Pancreas (tissue), 10 donors: ENCODE results near the gene ELL. TPM values are rescaled to one million over a fixed set of nuclear protein-coding genes. Genes with fewer than 3 reads are reported as not detected.

Source experiments
- ATAC-seq, 4 donors: fragments of 200-7000 bp; cut with Tn5 transposase; one replicate each; pipeline versions ENCODE4 v1.8.0 to v1.9.1; 2020; ENCODE audit warnings: mild to moderate bottlenecking in 4 of 4, moderate library complexity in 4 of 4
- DNase-seq, 6 donors: peaks; one replicate each; pipeline ENCODE4 v3.0.0-alpha.2; 2020
- FAIRE-seq: peaks from 2 replicates; lab custom pipeline; 2012; peaks lifted over from hg19 to GRCh38; lab: Jason Lieb, UNC
- H3K27ac ChIP-seq, 4 donors: fragments of 200-600 bp; sonication (generic); 1 replicate in 3 of 4; 2 replicates in 1 of 4; pipeline versions ENCODE4 v1.5.0 to v1.8.0; 2020
- H3K27me3 ChIP-seq, 4 donors: fragments of 200-600 bp; one replicate each; pipeline ENCODE4 v1.8.0; 2021
- H3K36me3 ChIP-seq, 3 donors: fragments of 200-600 bp; sonication (generic) in 1 of 3; one replicate each; pipeline versions ENCODE4 v1.5.0 to v1.8.0; 2020 to 2021
- H3K4me1 ChIP-seq, 3 donors: fragments of 200-600 bp; one replicate each; pipeline ENCODE4 v1.8.0; 2021
- H3K4me3 ChIP-seq, 4 donors: fragments of 200-600 bp; sonication (generic) in 2 of 4; one replicate each; pipeline versions ENCODE4 v1.5.0 to v1.8.0; 2020 to 2021
- H3K9me3 ChIP-seq, 4 donors: fragments of 200-600 bp; one replicate each; pipeline ENCODE4 v1.8.0; 2021
- CTCF ChIP-seq, 4 donors: fragments of 200-600 bp; sonication (generic) in 3 of 4; IDR thresholded peaks; one replicate each; pipeline versions ENCODE4 v1.5.0 to v1.8.0; 2021; ENCODE audit warnings: antibody characterized with exemption in 4 of 4
- WGBS, 2 donors: extraction: QIAGEN DNeasy Blood & Tissue Kit; methylation state at CpG; one replicate each; pipeline ENCODE4 v1.1.7; 2013; 5-methylcytosine and 5-hydroxymethylcytosine counted together
- intact Hi-C, 3 donors: fragments of 100-400 bp; cut with DNase I; formaldehyde crosslinking; loops; one replicate each; pipeline versions ENCODE4 v1.11.1 to v1.14.2; 2022
- polyA plus RNA-seq, 2 donors: library from polyadenylated mRNA; stranded (reverse); fragments of 200-250 nt; gene quantifications; one replicate each; pipeline ENCODE4 v1.2.3, GENCODE V29; 2013
- total RNA-seq, 6 donors: library from RNA; stranded (reverse); fragmentation: NEBNext Ultra II Directional in 4 of 6; extraction: Animal tissue kit (Norgen Biotek cat#: 25700) in 4 of 6; gene quantifications; one replicate each; pipeline versions ENCODE4 v1.2.1 to v1.2.4, GENCODE V29; 2021 to 2023
- donor health status: healthy with polysubstance abuse.
- donor health status: DM: no; HTN: no; CAD: no; lungs with moderate emphysema.
- donor health status: DM: no; HTN: no; CAD: no.
- donor health status: control.
- donor health status: control.
- donor health status: Bipolar disorder and iron deficiency.
- donor health status: DM: yes; HTN: yes; CAD: no.
- donor health status: DM: no; HTN: no; CAD: no.
- donor health status: DM: no; HTN: no; CAD: no.
- donor health status: DM: yes; HTN: yes; CAD: no.

Gene ELL
- total and polyA plus RNA-seq, 8 donors = 5.8 to 13.4 (median 9.8) TPM

- Histone ChIP-seq H3K36me3 (no peaks in the 10 kb centered on the region), H3K27me3 (no peaks in the 10 kb centered on the region), H3K9me3 (no peaks in the 10 kb centered on the region), H3K27ac (no peak overlapping the region), H3K4me1 (peaks cover 0 to 11% (median 0%) of the 10 kb centered on the region in 3 donors), H3K4me3 (no peak overlapping the region)
- TF ChIP-seq CTCF (IDR thresholded peaks at IDR 0.05) = no peak
- intact Hi-C loops = no loop called here
- no peak for ATAC-seq
- DNase-seq = peak in 1 of 6 donors; percentile 48
- no peak for FAIRE-seq
- WGBS, 2 donors = 80 to 81% methylated on average over 21 of the region's 21 CpGs
These were observed 98.4 kb downstream of the ELL start for GRCh38 chr19:18423258-18424020.

GRCh38 chr19:18422530-18423191 is 99.2 kb downstream of the ELL start:
- ATAC-seq = no peak
- Histone ChIP-seq H3K27me3 (no peaks in the 10 kb centered on the region), H3K9me3 (no peaks in the 10 kb centered on the region), H3K27ac (no peak overlapping the region), H3K4me1 (peaks cover 1 to 19% (median 5%) of the 10 kb centered on the region in 3 donors), H3K4me3 (no peak overlapping the region), H3K36me3 (no peaks in the 10 kb centered on the region)
- no peak for TF ChIP-seq CTCF (IDR thresholded peaks at IDR 0.05)
- WGBS, 2 donors = 82 to 89% methylated on average over 14 of the region's 14 CpGs
- DNase-seq = peak in 1 of 6 donors; percentile 66
- intact Hi-C loops = no loop called here
- no peak for FAIRE-seq

- H3K4me1 ChIP-seq = peaks cover 9 to 28% (median 11%) of the 10 kb centered on the region in 3 donors
- peak in 1 of 6 donors; percentile 62 for DNase-seq
These were observed 100.4 kb downstream of the ELL start for GRCh38 chr19:18421371-18421959.

GRCh38 chr19:18420930-18421329 is 100.9 kb downstream of the ELL start:
- DNase-seq = peak in 1 of 6 donors; percentile 61

More at GRCh38 chr19:18421371-18421959, 100.4 kb downstream of the ELL start:
- no peak for TF ChIP-seq CTCF (IDR thresholded peaks at IDR 0.05)
- FAIRE-seq (no peak), ATAC-seq (no peak)
- WGBS, 2 donors = 85 to 91% methylated on average over 12 of the region's 12 CpGs
- H3K9me3 ChIP-seq = no peaks in the 10 kb centered on the region
- no peaks in the 10 kb centered on the region for H3K27me3 ChIP-seq
- H3K27ac ChIP-seq = no peak overlapping the region
- no peaks in the 10 kb centered on the region for H3K36me3 ChIP-seq
- intact Hi-C loops = no loop called here
- no peak overlapping the region for H3K4me3 ChIP-seq

More at GRCh38 chr19:18420930-18421329, 100.9 kb downstream of the ELL start:
- H3K9me3 ChIP-seq = no peaks in the 10 kb centered on the region
- FAIRE-seq (no peak), ATAC-seq (no peak)
- no peaks in the 10 kb centered on the region for H3K36me3 ChIP-seq
- peaks cover 9 to 33% (median 12%) of the 10 kb centered on the region in 3 donors for H3K4me1 ChIP-seq
- peak overlapping the region in 1 of 4 donors; percentile 68 for H3K4me3 ChIP-seq
- intact Hi-C loops = no loop called here
- H3K27me3 ChIP-seq = no peaks in the 10 kb centered on the region
- no peak for TF ChIP-seq CTCF (IDR thresholded peaks at IDR 0.05)
- H3K27ac ChIP-seq = no peak overlapping the region
- WGBS, 2 donors = 49 to 52% methylated on average over 2 of the region's 2 CpGs
